Activated T-cell treated with anti-CD3 and anti-CD28 coated beads, Interleukin-2, amount 50 U/mL, for 24 hours (primary cell): Measurements from ENCODE around the gene XCL2.
"Not testable (repeated sequence)": the region's sequence is repeated elsewhere in the genome, so short reads cannot be mapped to it uniquely, and the experiment has no call there.

ENCODE experiments used
- DNase-seq: peaks from one replicate; pipeline ENCODE4 v3.0.0-alpha.2; 2020
- H3K27ac Mint-ChIP-seq: 2 replicates; pipeline ENCODE4 v1.8.0; 2020; ENCODE audit warnings: mild to moderate bottlenecking, mixed read lengths
- H3K27me3 Mint-ChIP-seq: 2 replicates; pipeline ENCODE4 v1.8.0; 2020; ENCODE audit warnings: mixed read lengths
- H3K36me3 Mint-ChIP-seq: 2 replicates; pipeline ENCODE4 v1.8.0; 2020; ENCODE audit warnings: low read depth, mixed read lengths
- H3K4me1 Mint-ChIP-seq: 2 replicates; pipeline ENCODE4 v1.8.0; 2020; ENCODE audit warnings: low read depth, mixed read lengths
- H3K4me3 Mint-ChIP-seq: 2 replicates; pipeline ENCODE4 v1.8.0; 2020; ENCODE audit warnings: mild to moderate bottlenecking, moderate library complexity, mixed read lengths
- H3K9me3 Mint-ChIP-seq: 2 replicates; pipeline ENCODE4 v1.8.0; 2020; ENCODE audit warnings: mixed read lengths

XCL2 gene

DNA sequence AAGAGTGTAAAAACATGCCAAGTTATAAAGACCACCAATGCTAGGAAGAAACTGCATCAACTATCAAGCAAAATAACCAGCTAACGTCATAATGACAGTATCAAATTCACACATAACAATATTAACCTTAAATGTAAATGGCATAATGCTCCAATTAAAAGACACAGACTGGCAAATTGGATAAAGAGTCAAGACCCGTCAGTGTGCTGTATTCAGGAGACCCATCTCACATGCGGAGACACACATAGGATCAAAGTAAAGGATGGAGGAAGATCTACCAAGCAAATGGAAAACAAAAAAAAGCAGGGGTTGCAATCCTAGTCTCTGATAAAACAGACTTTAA, 2.7 kb upstream of the XCL2 start:
- H3K4me1 Mint-ChIP-seq = peaks cover 12% of the 10 kb centered on the region
- H3K4me3 Mint-ChIP-seq, H3K27me3 Mint-ChIP-seq, DNase-seq, H3K27ac Mint-ChIP-seq, H3K36me3 Mint-ChIP-seq, H3K9me3 Mint-ChIP-seq: not testable (repeated sequence)

DNA sequence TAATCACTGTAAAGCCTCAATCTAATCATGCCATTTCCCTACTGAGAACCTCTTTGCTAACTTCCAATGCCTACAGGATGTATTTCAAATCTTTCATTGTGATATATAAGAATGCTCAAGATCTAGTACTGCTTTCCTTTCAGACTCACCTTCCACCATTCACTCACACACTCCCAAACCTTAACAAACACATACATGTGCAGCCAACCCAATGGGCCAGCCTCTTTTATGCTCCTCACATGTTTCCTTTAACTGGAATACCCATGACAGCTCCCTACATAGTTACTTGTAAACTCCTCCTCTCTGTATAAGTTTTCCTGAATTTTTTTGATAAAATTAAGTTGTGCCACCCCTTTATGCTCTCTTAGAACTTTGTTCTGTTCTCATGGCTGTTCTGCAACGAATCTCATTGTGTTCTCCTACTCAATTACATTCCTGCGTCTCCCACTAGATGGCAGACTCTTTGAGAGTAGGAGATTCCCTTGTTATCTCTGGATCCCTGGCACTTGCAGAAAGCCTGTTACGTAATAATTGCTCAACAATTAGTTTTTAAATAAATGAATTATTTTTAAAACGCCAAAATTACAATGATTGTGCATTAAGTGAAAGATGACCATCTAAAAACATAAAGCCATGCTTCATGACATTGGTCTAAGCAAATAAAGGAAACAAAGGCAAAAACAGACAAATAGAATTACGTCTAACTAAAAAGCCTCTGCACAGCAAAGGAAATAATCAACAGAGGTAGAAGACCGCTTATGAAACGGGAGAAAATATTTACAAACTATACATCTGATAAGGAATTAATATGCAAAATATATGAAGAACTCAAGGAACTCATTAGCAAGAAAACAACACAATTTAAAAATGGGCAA, 2.1 kb upstream of the XCL2 start:
- peaks cover 13% of the 10 kb centered on the region for H3K4me1 Mint-ChIP-seq
- H3K27ac Mint-ChIP-seq, H3K4me3 Mint-ChIP-seq, H3K9me3 Mint-ChIP-seq, H3K27me3 Mint-ChIP-seq, H3K36me3 Mint-ChIP-seq, DNase-seq: not testable (repeated sequence)

DNA sequence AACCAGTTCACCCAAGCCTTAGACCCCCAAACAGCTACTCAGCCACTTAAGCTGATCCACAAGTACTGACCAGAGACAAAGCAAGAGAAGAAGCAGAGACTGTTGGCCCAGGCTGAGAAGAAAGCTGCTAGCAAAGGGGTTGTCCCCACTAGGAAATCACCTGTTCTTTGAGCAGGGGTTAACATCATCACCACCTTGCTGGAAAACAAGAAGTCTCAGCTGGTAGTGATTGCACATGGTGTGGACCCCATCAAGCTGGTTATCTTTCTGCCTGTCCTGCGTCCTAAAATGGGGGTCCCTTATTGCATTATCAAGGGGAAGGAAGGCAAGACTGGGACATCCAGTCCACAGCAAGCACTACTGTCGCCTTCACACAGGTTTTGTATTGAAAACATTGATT, 819 bp downstream of the XCL2 start:
- H3K27ac Mint-ChIP-seq, DNase-seq, H3K36me3 Mint-ChIP-seq, H3K9me3 Mint-ChIP-seq, H3K27me3 Mint-ChIP-seq: not testable (repeated sequence)
- peak overlapping the region; percentile 45 for H3K4me3 Mint-ChIP-seq
- H3K4me1 Mint-ChIP-seq = peaks cover 18% of the 10 kb centered on the region

DNA sequence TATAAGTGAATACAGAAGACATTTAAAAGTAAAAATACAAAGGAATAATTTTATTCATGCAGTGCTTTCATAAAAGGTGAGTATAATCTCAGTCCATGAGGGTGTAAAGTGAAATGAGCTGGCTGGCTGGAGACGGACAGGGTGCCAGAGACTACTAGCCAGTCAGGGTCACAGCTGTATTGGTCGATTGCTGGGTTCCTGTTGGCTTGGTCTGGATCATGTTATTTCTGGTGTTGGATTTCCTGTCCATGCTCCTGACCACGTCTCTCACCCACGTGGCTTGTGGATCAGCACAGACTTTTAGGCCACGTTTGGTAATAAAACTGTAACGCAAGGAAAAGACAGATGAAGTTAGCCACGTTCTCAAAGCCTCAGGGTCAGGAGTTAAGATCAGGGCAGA, 3.0 kb downstream of the XCL2 start:
- H3K27ac Mint-ChIP-seq, H3K36me3 Mint-ChIP-seq, DNase-seq, H3K27me3 Mint-ChIP-seq, H3K4me3 Mint-ChIP-seq, H3K9me3 Mint-ChIP-seq: not testable (repeated sequence)
- H3K4me1 Mint-ChIP-seq = peaks cover 38% of the 10 kb centered on the region

DNA sequence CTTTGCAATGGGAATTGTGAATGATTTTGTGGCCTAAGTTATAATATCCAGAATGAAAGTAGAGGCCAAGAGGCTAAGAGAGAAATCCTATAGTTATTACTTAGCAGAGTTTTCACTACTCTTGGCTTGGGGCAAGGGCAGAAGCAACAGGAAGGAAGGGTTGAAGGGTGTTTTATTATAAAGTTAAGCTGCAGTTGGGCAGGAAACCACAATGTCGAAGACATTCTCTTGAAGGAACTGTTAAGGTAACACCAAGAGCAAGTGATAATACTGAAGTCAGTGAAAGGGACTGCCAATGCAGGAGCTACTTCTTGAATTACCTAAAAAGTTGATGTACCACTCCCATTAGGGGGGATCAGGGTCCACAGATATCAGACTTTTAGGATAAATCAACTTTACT, 8.3 kb downstream of the XCL2 start:
- H3K36me3 Mint-ChIP-seq = peaks cover 3% of the 10 kb centered on the region
- peaks cover 69% of the 10 kb centered on the region for H3K4me1 Mint-ChIP-seq
- H3K27ac Mint-ChIP-seq = peak overlapping the region; percentile 79
- DNase-seq = no peak
- no peaks in the 10 kb centered on the region for H3K27me3 Mint-ChIP-seq
- peak overlapping the region; percentile 25 for H3K4me3 Mint-ChIP-seq
- H3K9me3 Mint-ChIP-seq = peaks cover 7% of the 10 kb centered on the region

DNA sequence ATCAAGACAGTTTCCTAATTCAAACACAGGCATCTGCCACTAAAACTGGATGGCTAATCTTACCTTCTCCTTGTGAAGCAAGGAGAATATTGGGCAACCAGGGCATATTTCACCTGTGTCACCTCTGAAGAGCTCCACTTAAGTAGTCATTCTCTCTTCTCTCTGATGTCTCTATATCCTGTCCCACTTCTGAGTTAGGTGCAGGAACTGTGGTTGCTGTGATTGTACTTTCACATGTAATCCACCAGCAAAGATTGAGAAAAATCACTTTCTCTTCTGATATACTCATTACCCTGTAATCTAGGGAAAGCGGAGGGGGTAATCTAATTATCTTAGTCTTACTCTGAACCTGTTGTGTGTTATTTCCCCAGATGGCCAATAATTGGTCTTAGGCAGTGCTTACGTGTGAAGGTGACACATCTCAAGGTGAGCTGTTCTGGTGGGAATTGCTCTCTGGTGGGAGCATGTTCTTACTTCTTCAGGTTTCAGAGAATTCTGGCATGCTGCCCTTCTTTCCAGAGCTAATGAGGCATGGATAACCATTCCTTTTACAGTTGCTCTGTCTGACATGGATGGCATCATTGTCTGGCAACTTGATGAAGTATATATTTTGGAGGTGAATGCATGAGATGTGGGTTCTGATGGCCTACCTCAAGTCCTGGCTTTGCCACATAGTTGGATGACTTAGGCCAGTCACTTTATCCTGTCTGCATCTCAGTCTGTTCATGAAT, 12.0 kb downstream of the XCL2 start:
- Mint-ChIP-seq H3K36me3 (no peaks in the 10 kb centered on the region), H3K27ac (peak overlapping the region; percentile 26), H3K4me3 (no peak overlapping the region), H3K9me3 (no peaks in the 10 kb centered on the region), H3K27me3 (no peaks in the 10 kb centered on the region), H3K4me1 (peaks cover 66% of the 10 kb centered on the region)
- DNase-seq = no peak

DNA sequence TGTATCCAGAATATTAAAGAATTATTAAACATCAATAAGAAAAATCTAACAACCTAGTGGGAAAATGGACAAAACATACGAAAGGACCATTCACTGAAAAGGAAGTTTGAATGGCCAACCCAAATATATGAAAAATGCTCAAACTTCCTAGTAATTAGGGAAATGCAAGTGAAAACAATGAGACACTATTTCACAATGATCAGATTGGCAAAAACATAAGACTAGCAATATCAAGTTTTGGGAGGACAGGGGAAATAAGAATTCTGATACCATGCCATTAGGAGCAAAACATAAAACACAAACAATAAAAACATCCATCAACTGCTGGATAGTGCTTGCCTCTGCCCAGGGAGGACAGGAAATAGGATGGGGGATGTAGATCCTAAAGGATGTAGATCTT, 14.3 kb downstream of the XCL2 start:
- Mint-ChIP-seq H3K4me1 (peaks cover 46% of the 10 kb centered on the region), H3K27ac (no peak overlapping the region), H3K27me3 (no peaks in the 10 kb centered on the region), H3K4me3 (no peak overlapping the region), H3K36me3 (no peaks in the 10 kb centered on the region), H3K9me3 (no peaks in the 10 kb centered on the region)
- no peak for DNase-seq

DNA sequence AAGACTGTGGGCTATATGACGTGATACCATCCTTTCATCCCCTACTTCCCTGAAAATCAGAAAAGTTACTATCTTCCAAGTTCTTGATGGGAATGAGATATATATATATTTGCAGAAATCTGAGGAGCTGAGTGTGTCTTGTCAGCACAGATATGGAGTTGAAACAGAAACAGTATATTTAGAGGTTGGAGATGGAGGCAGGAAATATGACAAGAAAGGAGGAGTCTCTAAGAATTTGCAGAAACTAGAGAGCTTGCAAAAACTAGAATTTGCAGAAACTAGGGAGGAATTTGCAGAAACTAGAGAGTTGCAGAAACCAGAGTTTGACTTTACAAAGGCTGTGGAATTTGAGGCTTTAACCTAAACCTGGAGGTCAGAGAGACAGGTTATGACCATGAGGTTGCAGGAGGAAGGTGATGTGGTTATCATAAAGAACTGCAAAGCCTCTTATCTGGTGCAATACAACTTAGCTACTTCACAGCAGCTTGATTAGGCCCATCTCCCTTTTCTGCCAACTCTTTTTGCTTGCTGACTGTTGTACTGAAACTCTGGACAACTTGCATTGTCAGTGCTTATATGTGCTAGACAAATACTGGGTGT, 22.3 kb downstream of the XCL2 start:
- Mint-ChIP-seq H3K4me1 (peaks cover 48% of the 10 kb centered on the region), H3K36me3 (no peaks in the 10 kb centered on the region)
- DNase-seq = no peak

DNA sequence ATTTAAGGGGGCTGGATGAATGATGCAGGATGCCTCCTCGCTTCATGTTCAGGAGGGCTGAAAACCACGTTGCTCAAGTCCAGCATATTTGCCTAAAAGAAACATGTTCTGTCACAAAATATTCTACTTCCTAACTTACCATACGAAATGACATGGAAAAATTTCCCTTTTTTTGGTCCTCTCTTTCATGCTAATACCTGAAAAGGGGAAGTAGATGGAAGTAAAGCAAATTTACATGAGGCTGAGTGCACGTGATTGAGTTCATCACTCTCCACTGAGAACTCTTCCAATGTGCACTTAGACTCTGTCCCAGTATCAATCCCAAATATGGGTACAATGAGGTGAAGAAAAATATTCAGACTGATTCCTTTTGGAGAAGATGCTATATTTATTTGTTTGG, 23.0 kb downstream of the XCL2 start:
- Mint-ChIP-seq H3K9me3 (peaks cover 7% of the 10 kb centered on the region), H3K27ac (peak overlapping the region; percentile 84), H3K4me3 (no peak overlapping the region), H3K36me3 (no peaks in the 10 kb centered on the region), H3K4me1 (peaks cover 50% of the 10 kb centered on the region), H3K27me3 (no peaks in the 10 kb centered on the region)
- DNase-seq = no peak

More for the DNA sequence above, 22.3 kb downstream of the XCL2 start:
- Mint-ChIP-seq H3K4me3 (no peak overlapping the region), H3K9me3 (peaks cover 7% of the 10 kb centered on the region), H3K27ac (peak overlapping the region; percentile 84), H3K27me3 (no peaks in the 10 kb centered on the region)

DNA sequence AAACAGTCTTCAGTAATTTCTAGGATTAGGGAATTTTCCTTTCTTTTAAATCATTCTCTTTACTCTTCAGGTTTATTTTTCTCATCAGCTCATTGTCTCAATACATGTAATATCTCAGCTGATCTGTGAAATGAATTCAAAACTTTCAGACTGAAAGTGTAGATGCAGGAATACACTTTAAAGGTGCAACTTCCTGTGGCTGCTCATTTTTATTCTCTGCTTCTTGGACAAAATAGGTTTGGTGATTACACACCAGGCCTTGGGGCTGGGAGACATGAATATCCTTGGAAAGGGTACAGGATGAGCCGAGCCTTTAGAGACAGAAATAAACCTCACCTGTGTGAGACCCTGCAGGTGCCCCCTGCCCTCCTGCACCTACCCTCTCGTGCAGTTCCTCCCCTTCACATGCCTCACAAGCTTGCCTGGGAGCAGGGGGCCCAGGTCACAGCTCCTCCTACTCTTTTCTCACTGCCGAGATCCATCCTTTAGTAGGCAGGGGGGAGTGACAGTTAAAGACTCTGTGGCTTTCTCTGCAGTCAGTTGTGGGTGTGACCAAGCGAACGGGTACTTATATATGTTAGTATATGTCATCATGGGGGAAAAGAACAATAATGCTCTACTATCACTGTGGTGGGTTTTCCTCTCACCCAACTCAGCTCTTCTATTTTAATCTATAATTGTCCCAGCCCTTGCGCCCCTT, 23.6 kb downstream of the XCL2 start:
- H3K27me3 Mint-ChIP-seq = no peaks in the 10 kb centered on the region
- peak overlapping the region; percentile 84 for H3K27ac Mint-ChIP-seq
- peaks cover 7% of the 10 kb centered on the region for H3K9me3 Mint-ChIP-seq
- peaks cover 53% of the 10 kb centered on the region for H3K4me1 Mint-ChIP-seq
- peak overlapping the region; percentile 52 for H3K4me3 Mint-ChIP-seq
- H3K36me3 Mint-ChIP-seq = no peaks in the 10 kb centered on the region
- peak; percentile 61 for DNase-seq

DNA sequence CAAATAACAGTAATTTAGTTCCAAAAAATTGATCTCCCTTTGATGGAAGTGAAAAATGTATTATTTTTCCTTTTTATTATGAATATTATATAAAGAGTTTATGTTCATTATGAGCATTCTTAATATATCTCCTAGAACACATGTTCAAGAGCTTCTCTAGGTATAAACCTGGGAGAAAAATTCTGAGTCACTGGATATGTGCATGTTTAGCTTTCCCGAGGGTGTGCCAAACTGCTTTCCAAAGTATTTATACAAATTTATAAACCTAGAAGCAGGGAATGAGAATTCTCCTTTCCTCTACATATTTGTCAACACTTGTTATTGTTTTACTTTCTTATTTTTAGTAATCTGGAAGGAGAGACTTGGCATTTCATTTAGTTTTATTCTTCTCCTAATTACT, 25.0 kb downstream of the XCL2 start:
- no peak for DNase-seq
- Mint-ChIP-seq H3K36me3 (no peaks in the 10 kb centered on the region), H3K27me3 (no peaks in the 10 kb centered on the region), H3K4me3 (no peak overlapping the region), H3K4me1 (peaks cover 67% of the 10 kb centered on the region), H3K9me3 (peaks cover 5% of the 10 kb centered on the region), H3K27ac (no peak overlapping the region)

DNA sequence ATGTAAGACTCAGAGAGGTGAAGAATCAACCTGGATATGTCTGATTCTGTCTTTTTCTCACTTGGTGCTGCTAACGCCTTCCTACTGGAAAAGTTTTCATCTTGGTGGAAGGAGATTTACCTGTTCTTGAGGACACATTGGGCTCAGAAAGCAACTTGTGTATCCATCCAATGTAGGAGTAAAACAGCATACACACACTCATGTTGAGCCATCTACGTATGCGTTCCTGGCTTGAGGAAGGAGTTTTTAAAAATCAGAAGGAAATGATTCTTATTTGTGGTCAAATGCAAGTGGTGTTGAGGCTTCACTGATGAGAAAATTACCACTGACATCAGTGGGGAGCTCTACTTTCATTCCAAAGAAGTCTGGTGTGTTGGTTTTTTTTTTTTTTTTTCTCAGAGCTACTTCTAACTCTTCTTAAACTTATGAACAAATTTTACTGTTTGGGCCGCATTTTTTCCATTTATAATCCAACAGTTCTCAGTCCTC, 25.6 kb downstream of the XCL2 start:
- no peak overlapping the region for H3K27ac Mint-ChIP-seq
- H3K9me3 Mint-ChIP-seq = peaks cover 3% of the 10 kb centered on the region
- H3K27me3 Mint-ChIP-seq = no peaks in the 10 kb centered on the region
- H3K4me1 Mint-ChIP-seq = peaks cover 72% of the 10 kb centered on the region
- DNase-seq = no peak
- H3K4me3 Mint-ChIP-seq = peak overlapping the region; percentile 19
- H3K36me3 Mint-ChIP-seq = no peaks in the 10 kb centered on the region

DNA sequence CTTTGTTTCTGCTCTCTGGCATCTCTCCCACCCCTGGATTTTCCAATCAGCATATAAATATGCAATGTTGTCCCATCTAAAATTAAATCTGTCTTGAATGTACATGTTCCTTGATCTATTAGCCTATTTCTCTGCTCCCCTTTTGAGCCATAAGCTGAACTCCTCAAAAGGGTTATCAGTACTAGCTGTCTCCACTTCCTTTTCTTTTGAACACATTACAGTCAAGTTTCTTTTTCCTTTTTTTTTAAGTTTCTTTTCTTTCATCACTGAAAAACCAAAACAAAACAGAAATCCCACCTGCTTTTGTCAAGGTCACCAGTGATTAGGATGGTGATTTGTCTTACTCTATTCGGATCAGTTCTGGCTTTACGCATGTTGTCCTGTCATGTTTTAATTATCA, 29.3 kb downstream of the XCL2 start:
- Mint-ChIP-seq H3K9me3 (no peaks in the 10 kb centered on the region), H3K36me3 (no peaks in the 10 kb centered on the region), H3K4me1 (peaks cover 71% of the 10 kb centered on the region), H3K4me3 (peak overlapping the region; percentile 37), H3K27ac (peak overlapping the region; percentile 86), H3K27me3 (no peaks in the 10 kb centered on the region)
- no peak for DNase-seq

DNA sequence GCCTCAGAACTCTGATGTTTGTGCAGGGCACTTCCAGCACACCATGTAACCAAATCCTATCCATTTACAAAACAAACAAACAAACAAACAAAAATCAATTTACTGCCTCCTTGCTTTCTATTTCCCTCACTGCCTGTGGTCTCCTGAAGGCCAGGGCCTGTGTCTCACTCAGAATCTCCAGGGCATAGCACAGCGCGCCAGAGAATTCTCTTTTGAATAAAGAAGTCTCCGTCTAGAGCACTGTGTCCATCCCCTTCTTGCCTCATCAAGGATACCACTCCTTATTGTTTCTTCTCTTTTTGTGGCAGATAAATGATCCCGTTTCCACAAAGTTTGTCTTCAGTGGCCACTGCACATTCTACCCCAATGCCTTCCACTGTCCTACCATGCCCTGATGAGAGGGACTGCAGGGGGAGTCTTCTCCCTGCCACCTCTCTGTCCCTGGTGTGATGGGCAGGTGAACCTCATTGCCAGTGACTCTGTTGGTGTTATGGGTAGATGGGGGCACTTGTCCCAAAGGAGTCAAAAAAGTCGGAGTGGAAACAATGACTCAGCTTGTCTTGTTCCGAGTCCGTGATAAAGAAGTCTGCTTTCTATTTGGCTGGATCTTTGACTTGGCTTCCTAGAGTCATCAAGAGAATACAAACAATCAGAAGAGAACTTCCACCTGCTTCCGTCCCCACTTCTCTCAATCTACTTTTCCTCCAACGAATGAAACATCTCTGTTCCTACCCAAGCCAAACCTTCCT, 30.0 kb downstream of the XCL2 start:
- DNase-seq = no peak
- Mint-ChIP-seq H3K4me1 (peaks cover 73% of the 10 kb centered on the region), H3K36me3 (no peaks in the 10 kb centered on the region), H3K4me3 (peak overlapping the region; percentile 37), H3K9me3 (no peaks in the 10 kb centered on the region), H3K27me3 (no peaks in the 10 kb centered on the region), H3K27ac (peak overlapping the region; percentile 86)
